Measurements from ENCODE around the gene LMTK3.
A peak's percentile ranks its signal among the peaks of the same experiment; 100 is the strongest.

Gene LMTK3

DNA sequence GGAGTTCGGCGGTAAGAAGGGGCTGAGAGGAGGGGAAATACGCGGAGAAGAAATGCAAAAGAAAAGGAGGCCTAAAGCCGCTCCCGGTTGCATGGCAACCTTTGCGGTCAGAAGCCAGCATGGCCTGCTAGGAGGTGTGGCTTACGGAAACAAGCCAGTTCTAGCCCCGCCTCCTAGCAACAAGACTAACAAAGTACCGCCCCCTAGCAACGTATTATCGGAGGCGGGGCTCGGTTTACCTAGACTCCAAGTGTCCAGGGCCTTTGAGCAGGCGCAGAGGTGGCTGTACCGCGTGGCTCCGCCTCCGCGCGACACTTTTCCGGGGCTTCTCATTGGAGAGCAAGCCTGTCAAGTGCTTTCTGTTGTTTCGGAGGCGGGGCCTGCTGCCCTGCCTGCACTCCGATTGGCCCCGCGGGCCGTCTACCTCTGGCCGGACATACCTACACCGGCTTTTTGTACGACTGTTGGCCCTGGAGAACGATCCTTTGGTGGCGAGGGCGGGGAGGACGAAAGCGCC lies 42.8 kb downstream of the LMTK3 start:
- DNase-seq: peak; percentile 100

DNA sequence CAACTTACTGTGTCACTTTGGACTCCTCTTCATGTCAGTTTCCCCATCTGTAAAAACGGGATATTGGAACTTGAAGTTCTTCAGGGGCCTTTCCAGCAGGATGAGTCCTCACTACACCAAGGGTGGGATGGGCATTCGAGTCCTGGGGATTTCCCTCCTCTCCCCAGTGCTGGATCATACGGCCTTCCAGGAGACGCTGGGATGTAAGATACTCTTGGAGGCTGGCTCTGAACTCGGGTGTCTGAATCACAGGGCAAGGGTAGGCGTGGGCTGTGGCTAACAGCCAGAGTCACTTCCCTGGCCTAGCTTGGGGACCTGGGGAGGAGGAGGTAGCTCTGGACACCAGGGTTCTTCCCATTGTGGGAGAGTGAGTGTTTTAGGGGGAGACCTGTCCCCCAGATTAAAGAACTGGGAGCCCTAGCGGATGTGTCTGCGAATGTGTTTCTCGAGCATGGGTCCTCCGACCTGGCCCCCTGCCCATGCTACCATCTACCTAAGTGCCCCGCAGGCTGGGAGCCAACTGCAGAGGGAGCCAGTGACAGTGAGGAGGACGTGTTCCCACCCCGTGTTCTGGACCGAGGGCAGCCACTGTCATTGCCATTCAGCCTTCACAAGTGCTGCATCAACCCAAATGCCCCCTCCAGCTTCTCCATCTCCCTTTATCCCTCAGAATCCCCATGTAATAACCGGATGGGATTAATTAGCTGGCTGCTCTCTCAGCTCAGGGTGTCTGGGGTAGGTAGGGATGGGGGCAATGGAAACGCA lies 44.9 kb downstream of the LMTK3 start:
- no peak for DNase-seq

DNA sequence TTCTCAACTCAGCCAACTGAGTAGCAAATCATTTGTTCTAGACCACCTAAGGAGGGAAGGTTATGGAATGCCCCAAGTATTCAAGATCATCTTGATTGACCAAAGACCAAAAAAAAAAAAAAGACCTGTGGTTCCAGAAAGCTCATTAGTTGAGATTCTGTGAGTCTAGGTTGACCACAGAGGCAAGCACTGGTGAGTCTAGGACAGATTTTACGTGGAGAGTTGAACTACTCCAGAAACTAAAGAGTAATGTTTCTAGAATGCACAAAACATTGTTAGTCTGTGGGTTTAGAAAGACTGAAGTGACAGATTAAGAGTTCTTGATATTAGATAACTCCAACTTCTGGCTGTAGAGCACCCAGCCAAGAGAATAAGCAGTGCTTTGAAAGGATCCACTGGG lies 46.4 kb downstream of the LMTK3 start:
- DNase-seq: no peak

DNA sequence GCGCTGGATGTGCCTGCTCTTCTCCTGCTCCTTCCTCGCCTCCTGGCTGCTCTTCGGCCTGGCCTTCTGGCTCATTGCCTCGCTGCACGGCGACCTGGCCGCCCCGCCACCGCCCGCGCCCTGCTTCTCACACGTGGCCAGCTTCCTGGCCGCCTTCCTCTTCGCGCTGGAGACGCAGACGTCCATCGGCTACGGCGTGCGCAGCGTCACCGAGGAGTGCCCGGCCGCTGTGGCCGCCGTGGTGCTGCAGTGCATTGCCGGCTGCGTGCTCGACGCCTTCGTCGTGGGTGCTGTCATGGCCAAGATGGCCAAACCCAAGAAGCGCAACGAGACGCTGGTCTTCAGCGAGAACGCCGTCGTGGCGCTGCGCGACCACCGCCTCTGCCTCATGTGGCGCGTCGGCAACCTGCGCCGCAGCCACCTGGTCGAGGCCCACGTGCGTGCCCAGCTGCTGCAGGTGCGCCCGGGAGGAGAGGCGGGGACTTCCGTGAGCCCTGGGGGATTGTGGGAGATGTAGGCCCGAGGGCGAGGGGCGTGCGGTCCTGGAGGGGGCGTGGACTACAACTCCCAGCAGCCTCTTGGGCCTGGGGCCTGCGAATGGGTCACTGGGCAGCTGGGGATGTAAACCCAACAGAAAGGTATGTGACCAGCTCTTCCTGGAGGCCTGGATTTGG lies 49.5 kb downstream of the LMTK3 start:
- no peak for DNase-seq

DNA sequence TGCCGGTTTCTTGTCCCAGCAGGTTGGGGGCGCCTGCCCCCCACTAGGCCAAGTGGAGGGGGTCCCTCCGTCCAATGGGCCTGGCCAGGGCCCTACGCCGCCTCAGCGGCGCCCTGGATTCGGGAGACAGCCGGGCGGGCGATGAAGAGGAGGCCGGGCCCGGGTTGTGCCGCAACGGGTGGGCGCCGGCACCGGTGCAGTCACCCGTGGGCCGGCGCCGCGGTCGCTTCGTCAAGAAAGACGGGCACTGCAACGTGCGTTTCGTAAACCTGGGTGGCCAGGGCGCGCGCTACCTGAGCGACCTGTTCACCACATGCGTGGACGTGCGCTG lies 50.0 kb downstream of the LMTK3 start:
- DNase-seq: no peak

DNA sequence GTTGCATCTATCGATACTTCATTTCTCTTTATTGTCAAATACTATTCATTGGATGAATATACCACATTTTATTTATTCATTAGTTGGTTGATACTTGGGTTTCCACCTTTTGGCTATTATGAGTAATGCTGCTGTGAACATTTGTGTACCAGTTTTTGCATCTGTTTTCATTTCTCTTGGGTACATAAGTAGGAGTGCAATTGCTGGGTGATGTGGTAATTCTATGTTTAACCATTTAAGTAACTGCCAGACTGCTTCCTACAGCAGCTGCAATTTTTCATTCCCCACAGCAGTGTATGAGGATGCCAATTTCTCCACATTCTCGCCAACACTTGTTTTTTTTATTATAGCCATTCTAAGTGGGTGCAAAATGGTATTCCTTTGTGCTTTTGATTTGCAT lies 53.6 kb downstream of the LMTK3 start:
- no peak for DNase-seq

DNA sequence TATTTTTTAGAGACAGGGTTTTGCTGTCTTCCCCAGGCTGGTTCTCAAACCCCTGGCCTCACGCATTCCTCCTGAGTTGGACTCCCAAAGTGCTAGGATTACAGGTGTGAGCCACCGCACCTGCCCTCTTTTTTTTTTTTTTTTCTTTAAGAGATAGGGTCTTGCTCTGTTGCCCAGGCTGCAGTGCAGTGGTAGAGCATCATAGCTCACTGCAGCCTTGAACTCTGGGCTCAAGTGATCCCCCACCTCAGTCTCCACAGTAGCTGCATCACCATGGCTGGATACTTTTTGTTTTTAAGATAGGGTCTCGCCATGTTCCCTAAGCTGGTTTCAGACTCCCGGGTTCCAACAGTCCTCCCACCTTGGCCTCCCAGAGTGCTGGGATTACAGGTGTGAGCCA lies 54.8 kb downstream of the LMTK3 start:
- no peak for DNase-seq

DNA sequence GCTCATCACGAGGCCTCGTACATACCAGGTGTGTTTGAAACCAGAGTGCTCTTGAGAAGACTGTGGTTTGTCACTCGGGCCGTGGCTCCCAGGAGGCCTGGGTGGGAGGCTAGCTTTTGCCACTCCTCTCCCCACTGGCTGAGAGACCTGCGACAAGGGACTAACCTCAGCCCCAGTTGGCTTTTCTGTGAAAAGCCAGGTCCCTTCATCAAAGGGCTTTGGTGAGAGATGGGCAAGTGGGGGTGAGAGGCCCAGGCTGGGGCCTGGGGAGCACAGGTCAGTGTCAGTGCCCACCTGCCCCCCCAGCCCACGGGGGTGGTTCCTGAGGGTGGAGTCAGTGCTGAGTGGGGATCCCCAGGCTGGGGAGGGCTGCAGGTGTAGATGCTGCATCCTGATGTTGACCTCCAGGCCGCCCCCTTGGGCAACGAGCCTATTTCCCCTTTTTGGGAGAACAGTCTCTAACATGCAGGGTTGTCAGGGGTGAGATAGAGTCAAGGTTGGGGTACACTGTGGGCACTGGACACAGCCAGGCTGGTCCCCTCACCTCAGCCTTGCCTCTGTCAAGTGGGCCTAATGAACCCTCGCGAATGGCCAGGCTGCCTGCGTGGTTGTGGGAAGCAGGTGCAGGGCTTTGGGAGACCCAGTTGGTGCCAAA lies 55.6 kb downstream of the LMTK3 start:
- DNase-seq: no peak

DNA sequence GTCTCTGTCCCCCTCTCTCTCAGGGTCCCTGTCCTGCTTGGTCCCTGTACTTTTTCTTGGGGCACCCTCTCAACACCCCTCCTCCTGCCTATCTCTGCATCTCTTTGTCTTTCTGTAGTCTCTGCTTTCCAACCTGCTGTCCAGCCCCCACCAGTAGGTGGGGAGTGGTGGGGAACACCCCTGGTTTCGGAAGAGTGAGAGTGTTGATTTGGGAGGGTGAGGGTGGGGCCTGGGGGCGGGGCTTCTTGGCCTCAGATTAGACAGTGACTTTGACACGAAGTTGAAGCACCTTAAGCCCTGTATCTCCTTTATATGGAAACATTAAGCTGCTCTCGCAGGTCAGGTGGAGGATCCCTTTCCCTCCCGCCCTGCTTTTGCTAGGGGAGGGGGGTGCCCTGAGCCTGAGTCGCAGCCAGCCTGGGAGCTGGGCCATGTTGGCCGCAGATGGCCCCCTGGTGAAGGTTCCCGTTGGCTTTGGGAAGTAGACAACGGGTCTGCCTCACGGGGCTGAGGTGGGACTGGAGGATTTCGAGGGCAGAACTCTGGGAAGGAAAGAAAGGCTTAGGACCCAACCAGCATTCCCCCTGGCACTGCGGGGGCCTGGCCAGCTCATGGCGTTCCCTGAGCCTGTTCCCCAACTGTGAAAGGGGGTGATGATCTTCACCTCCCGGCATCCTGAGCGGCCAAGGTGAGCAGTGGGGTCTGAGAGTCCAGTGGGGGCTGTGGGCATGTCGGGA lies 56.3 kb downstream of the LMTK3 start, which contains the start of gene KCNJ14:
KCNJ14 (plus strand) TSS at position 404 of the 737 bp plus-strand sequence. CDS start 6,151 bp downstream, outside the sequence.
- DNase-seq: no peak

DNA sequence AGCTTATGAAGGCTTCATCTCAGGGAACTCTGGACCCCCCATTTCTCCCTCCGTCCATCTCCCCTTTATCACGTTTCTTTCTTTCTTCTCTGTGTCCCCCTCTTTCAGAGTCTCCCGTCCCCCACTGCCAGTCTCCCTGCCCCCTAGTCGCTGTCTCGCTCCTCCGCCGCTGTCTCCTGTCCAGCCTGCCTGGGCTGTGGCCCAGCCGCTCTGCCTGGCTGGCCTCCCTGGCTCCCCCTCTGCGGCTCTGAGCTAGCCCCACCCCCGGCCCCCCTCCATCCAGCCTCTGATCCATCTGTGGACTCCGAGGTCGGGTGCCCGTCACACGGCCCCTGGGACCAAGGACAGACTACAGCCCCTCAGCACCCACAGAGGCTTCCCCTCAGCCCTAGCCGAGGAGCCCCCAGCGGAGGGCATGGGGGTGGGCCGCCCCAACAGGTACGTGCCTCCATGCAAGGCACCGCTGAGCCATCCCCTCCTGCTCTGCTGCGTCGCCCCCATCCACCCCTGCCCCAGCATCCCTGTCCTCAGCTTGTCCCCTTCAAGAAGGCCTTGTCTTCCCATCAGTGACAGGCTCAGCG lies 57.4 kb downstream of the LMTK3 start:
- no peak for DNase-seq

DNA sequence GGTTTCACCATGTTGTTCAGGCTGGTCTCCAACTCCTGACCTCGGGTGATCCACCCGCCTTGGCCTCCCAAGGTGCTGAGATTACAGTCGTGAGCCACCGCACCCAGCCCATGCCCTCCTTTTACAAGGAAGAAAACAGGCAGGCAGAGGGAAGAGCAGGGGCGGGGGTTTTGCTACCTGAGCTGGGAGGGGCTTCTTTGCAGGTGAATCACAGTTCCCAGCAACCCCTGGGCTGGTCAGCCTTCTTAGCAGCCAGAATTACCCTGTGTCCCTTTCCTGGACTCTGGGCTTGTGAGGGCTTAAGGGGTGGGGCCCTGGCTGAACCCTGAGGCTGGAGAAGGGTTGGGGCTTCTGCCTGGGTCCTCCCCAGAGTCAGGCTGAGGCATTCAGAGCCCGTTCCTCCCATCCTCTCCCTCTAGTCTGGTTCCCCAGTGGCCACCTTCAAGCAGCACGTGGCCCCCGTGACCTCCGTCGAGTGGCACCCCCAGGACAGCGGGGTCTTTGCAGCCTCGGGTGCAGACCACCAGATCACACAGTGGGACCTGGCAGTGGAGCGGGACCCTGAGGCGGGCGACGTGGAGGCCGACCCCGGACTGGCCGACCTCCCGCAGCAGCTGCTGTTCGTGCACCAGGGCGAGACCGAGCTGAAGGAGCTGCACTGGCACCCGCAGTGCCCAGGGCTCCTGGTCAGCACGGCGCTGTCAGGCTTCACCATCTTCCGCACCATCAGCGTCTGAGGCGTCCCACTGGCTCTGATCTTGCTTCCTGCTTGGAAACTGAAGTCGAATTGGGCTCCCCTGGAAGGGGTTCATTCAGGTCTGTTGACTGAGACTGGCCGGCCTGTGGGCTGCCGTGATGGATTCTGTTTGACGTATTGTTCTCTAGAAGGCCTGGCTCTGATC lies 59.1 kb downstream of the LMTK3 start:
- no peak for DNase-seq

DNA sequence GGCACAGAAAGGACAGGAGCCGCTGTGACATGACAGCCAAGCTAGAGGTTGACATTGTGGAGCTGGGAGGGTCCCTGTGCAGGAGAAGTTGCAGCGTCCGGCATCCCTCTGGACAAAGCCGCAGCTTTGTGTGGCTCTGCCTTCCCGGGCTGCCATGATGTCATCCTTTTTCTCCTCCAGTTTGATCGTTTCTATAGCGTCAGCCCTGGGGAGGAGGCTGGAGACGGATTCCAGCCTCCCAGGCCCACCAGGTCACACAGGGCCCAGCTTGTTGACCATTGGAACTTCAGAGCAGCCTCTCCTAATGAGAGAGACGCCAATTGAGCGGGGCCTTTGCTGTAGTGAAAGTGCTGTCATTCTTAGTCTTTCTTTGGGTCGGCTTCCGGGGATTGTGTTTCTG lies 60.0 kb downstream of the LMTK3 start:
- DNase-seq: no peak

DNA sequence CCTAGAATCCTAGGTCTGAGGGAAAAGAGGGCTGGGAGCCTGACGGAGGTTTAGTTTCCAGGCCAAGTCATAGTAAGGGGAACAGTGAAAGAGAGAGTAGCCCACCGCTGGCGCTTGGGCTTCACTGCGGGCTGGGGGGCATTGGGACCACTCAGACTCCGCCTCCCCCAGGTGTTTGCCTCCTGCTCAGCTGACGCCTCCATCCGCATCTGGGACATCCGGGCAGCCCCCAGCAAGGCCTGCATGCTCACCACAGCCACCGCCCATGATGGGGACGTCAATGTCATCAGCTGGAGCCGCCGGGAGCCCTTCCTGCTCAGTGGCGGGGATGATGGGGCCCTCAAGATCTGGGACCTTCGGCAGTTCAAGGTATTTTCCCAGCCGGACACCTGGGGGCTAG lies 60.8 kb downstream of the LMTK3 start:
- DNase-seq: no peak

DNA sequence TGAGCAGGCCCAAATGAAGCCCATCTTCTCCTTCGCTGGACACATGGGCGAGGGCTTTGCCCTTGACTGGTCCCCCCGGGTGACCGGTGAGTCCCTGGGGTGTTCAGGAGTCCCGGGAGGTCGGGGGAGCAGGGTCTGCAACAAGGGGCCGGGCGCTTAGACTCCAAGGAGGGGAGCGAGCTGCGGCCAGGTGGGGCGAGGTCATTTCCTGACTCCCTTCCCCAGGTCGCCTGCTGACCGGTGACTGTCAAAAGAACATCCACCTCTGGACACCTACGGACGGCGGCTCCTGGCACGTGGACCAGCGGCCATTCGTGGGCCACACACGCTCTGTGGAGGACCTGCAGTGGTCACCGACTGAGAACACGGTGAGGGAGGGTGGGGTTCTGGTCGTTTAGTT lies 61.2 kb downstream of the LMTK3 start:
- no peak for DNase-seq

DNA sequence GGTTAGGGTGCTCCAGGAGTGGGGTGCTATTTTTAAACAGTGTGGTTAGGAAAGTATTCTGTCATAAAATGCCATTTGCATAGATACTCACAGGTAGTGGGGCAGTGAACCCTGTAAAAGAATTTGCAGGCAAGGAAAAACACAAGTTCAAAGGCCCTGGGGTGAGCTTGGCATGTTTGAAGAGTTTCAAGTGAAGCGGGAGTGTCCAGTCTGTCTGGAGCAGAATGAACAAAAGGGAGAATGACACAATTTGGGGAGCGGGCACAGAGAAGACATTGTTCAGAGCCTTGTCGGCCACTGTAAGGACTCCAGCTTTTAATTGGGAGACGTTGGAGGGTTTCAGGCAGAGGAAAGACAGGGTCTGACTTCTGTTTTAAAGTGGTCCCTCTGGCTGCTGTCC lies 63.1 kb downstream of the LMTK3 start:
- DNase-seq: no peak

DNA sequence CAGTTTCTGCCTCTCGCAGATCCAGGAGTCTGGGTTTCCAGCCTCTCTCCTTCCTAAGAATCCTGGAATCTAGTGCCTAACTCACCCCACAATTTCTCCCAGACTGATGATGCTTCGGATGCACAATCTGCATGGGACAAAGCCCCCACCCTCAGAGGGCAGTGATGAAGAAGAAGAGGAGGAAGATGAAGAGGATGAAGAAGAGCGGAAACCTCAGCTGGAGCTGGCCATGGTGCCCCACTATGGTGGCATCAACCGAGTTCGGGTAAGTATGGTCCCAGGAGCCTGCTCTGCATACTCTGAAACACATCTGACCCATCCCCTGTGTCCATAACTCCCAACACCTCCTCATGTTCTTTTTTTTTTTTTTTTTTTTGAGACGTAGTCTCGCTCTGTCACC lies 65.1 kb downstream of the LMTK3 start:
- no peak for DNase-seq

DNA sequence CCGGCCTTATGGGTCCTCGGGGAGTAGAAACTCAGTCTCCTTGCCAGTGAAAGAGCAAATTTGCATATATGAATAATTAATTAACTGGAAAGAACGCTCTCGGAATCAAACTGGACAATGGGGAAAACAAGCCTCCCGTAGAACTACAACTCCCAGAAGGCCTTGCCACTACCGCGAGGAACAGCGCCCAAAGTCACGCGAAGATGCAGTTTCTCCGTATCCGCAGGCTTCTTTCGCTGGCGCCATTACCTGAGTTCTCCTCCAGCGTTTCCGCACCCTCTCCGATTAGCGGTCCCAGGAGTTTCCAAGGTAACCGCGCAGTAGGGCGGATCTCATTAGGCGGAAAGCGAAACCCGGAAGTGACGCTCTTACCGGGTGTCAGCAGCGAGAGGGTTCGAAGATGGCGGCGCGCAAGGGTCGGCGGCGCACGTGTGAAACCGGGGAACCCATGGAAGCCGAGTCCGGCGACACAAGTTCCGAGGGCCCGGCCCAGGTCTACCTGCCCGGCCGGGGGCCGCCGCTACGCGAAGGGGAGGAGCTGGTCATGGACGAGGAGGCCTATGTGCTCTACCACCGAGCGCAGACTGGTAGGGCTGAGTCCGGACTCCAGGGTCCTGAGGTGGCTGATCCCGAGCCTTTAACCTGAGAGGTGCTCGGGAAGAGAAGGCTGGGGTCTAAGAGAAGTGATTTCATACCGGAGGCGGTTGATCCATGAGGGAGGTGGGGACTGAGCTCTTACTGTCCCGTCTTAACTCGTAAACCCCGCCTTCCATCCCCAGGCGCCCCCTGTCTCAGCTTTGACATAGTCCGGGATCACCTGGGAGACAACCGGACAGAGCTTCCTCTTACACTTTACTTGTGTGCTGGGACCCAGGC lies 65.8 kb downstream of the LMTK3 start, which contains the start of gene GRWD1:
GRWD1 (plus strand) TSS at position 378 of the 876 bp plus-strand sequence; CDS start at position 401, 23 bp downstream.
- DNase-seq: peak; percentile 96

DNA sequence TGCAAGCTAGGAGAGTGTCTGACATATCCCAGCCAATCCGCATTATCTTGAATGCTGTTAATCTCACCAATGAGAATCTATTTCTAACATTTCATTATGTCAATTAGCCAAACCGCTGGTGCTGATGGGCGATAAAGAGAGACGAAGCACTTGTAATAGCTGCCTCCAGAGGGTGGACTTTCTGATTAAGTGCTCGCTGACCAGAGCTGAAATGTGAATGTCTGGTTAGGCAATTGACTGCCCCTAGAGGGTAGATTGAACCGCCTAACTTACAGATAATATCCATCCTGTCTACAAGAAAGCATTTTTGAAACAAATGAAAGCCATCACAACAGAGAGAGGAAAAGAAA lies 66.4 kb downstream of the LMTK3 start:
- DNase-seq: no peak

DNA sequence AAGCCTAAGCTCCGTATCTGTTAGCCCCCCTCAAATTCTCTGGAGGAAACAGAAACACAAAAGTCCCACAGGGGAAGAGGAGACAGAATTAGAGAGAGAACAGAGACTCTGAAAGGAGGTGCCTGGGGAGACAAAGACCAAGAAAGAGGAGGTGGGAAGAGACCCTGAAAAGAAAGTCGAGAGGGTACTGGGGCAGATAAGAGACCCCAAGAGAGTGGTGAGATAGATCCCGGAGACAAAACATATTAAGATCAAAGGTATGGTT lies 66.8 kb downstream of the LMTK3 start:
- no peak for DNase-seq

DNA sequence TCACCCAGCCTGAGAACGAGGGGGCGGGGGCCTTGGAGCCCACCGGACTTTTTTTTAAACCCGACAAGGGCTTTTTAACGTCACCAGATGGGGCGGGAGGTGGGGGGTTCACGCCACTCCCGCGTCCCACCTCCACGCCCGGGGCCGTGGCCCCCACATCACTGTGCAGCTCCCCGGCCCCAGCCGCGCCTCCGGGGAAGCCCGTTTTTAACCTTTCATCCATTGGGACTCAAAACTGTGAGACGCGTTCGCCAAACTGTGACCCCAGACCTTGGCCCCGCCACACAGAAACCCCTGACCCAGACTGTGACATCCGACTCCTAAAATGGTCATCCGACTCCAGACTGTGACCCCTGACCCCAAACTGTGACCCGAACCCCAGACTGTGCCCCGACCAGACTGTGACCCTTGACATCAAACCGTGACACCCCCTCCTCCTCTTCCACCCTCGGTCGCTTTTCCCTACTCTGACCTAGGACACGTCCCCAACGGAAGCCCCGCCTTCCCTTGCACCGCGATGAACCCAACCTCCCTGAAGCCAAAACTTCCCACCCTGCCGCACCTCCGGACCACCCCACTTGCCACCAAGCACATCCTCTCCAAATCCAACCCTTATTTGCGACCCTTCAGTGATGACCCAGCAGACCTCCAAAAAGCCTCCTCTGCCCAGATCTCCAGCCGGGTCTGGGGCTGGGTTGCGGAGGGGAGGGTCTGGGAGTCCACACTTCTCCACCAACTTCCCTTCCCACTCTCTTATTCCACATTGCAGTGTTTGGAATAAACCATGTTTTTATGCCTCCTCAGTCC lies 67.3 kb downstream of the LMTK3 start:
- DNase-seq: no peak

Data from stimulated activated CD4-positive, alpha-beta T cell treated with anti-CD3 and anti-CD28 coated beads, Interleukin-1b, Interleukin-23, amount 100 ng/mL, for 48 hours (primary cell).